SK-N-SH (cell line): Measurements from ENCODE around the gene WFDC11. TPM values are rescaled to one million over a fixed set of nuclear protein-coding genes. Genes with fewer than 3 reads are reported as not detected.

Experiments used
- CTCF ChIA-PET: fragments of 300-600, 350-600 bp; formaldehyde crosslinking; extraction: SDS; loops from one replicate; lab custom pipeline; 2021; lab: Yijun Ruan, JAX
- POLR2A ChIA-PET: fragments of 350-600 bp; sonication (Branson Sonifier 250); formaldehyde crosslinking; extraction: SDS; loops from one replicate; lab custom pipeline; 2020; ENCODE audit warnings: antibody characterized with exemption, inconsistent platforms; lab: Yijun Ruan, JAX
- DNase-seq: peaks from one replicate; pipeline ENCODE4 v3.0.0; 2012
- H2AFZ ChIP-seq: fragments of 200-600 bp; sonication (generic); 2 replicates; pipeline ENCODE4 v1.8.1; 2016; ENCODE audit warnings: antibody characterized with exemption, mild to moderate bottlenecking, low read depth
- H3F3A ChIP-seq: fragments of 200-600 bp; sonication (generic); replicated peaks from 2 replicates; pipeline ENCODE3; 2016; ENCODE audit warnings: antibody characterized with exemption, mild to moderate bottlenecking; ENCODE audit not compliant: insufficient read depth
- H3K27ac ChIP-seq, 2 experiments: fragments of 200-500 bp in 1 of 2; fragments of 200-600 bp in 1 of 2; sonication (Bioruptor generic) in 1 of 2; sonication (generic), shearing (Covaris generic) in 1 of 2; 2 replicates each; pipeline versions ENCODE4 v1.5.1 to v1.6.1; 2014 to 2016; ENCODE audit warnings: low read depth in 2 of 2, inconsistent platforms in 1 of 2, low read length in 1 of 2, mild to moderate bottlenecking in 1 of 2, mixed read lengths in 1 of 2
- H3K27me3 ChIP-seq: fragments of 200-600 bp; sonication (generic), shearing (Covaris generic); 2 replicates; pipeline ENCODE4 v1.6.1; 2016; ENCODE audit warnings: mixed run types; ENCODE audit not compliant: insufficient read depth
- H3K36me3 ChIP-seq, 2 experiments: fragments of 200-500 bp in 1 of 2; fragments of 200-600 bp in 1 of 2; sonication (Bioruptor generic) in 1 of 2; sonication (generic) in 1 of 2; replicated peaks in 1 of 2; 2 replicates each; pipeline versions ENCODE3 to v1.5.1; 2014 to 2016; ENCODE audit warnings: low read length in 1 of 2, mild to moderate bottlenecking in 1 of 2; ENCODE audit not compliant: insufficient read depth in 2 of 2, control insufficient read depth in 1 of 2
- H3K4me1 ChIP-seq, 2 experiments: fragments of 200-500 bp in 1 of 2; fragments of 200-600 bp in 1 of 2; sonication (Bioruptor generic) in 1 of 2; sonication (generic), shearing (Covaris generic) in 1 of 2; 2 replicates each; pipeline versions ENCODE4 v1.5.1 to v1.6.1; 2014 to 2016; ENCODE audit warnings: low read depth in 1 of 2, low read length in 1 of 2, mixed run types in 1 of 2; ENCODE audit not compliant: insufficient read depth in 2 of 2, control insufficient read depth in 1 of 2
- H3K4me2 ChIP-seq: fragments of 200-600 bp; sonication (generic), shearing (Covaris generic); 2 replicates; pipeline ENCODE4 v1.6.1; 2017; ENCODE audit warnings: mixed run types
- H3K4me3 ChIP-seq, 2 experiments: fragments of 200-500 bp in 1 of 2; fragments of 200-600 bp in 1 of 2; sonication (Bioruptor generic) in 1 of 2; sonication (generic), shearing (Covaris generic) in 1 of 2; 2 replicates each; pipeline versions ENCODE4 v1.5.1 to v1.8.1; 2014 to 2016; ENCODE audit warnings: low read depth in 2 of 2, inconsistent platforms in 1 of 2, low read length in 1 of 2, mild to moderate bottlenecking in 1 of 2, mixed read lengths in 1 of 2, moderate library complexity in 1 of 2
- H3K79me2 ChIP-seq: fragments of 200-600 bp; sonication (generic); 2 replicates; pipeline ENCODE4 v1.8.1; 2017; ENCODE audit warnings: mild to moderate bottlenecking; ENCODE audit not compliant: insufficient read depth
- H3K9ac ChIP-seq: fragments of 200-600 bp; sonication (generic); 2 replicates; pipeline ENCODE4 v1.6.1; 2017; ENCODE audit warnings: mixed run types
- H3K9me2 ChIP-seq: fragments of 200-600 bp; sonication (generic); 2 replicates; pipeline ENCODE4 v1.6.1; 2017; ENCODE audit warnings: mixed run types
- H3K9me3 ChIP-seq: fragments of 200-600 bp; sonication (generic); 2 replicates; pipeline ENCODE4 v1.6.1; 2017; ENCODE audit warnings: mixed run types, mild to moderate bottlenecking, moderate library complexity
- H4K20me1 ChIP-seq: fragments of 200-600 bp; sonication (generic); 2 replicates; pipeline ENCODE4 v1.6.1; 2017; ENCODE audit warnings: mild to moderate bottlenecking, mixed run types; ENCODE audit not compliant: insufficient read depth
- FOSL2 ChIP-seq: IDR thresholded peaks from 2 replicates; pipeline ENCODE4 v1.4.0; 2012; ENCODE audit warnings: low read depth, mild to moderate bottlenecking, moderate library complexity, borderline replicate concordance
- FOXJ3 ChIP-seq: sonication (generic); formaldehyde crosslinking; IDR thresholded peaks from 2 replicates; pipeline ENCODE4 v1.5.1; 2020; ENCODE audit warnings: mild to moderate bottlenecking, missing genetic modification reagents
- GABPA ChIP-seq: IDR thresholded peaks from 2 replicates; pipeline ENCODE4 v1.4.0; 2012; ENCODE audit warnings: low read depth, mild to moderate bottlenecking
- GATA2 ChIP-seq: sonication (generic); formaldehyde crosslinking; IDR thresholded peaks from 2 replicates; pipeline ENCODE4 v1.5.0; 2020; ENCODE audit warnings: mild to moderate bottlenecking, missing genetic modification reagents
- MAX ChIP-seq: IDR thresholded peaks from 2 replicates; pipeline ENCODE4 v1.4.0; 2012; ENCODE audit warnings: low read depth
- MEF2A ChIP-seq: IDR thresholded peaks from 2 replicates; pipeline ENCODE4 v1.4.0; 2012; ENCODE audit warnings: low read depth, borderline replicate concordance
- MXI1 ChIP-seq: IDR thresholded peaks from 2 replicates; pipeline ENCODE4 v1.6.1; 2012; ENCODE audit warnings: mild to moderate bottlenecking, low read depth, low read length, improper control_type of control experiment
- NRF1 ChIP-seq: IDR thresholded peaks from 2 replicates; pipeline ENCODE4 v1.6.1; 2012; ENCODE audit warnings: low read depth, mild to moderate bottlenecking, low read length
- RCOR1 ChIP-seq: fragments of 150-350 bp; IDR thresholded peaks from 2 replicates; pipeline ENCODE4 v1.6.1; 2017; ENCODE audit warnings: antibody characterized with exemption, low read length
- SMC3 ChIP-seq: IDR thresholded peaks from 2 replicates; pipeline ENCODE4 v1.6.1; 2012; ENCODE audit warnings: low read depth, low read length, improper control_type of control experiment
- TAF1 ChIP-seq: IDR thresholded peaks from 2 replicates; pipeline ENCODE4 v1.6.1; 2012; ENCODE audit warnings: low read depth, mild to moderate bottlenecking, low read length, moderate library complexity, borderline replicate concordance
- TCF12 ChIP-seq: IDR thresholded peaks from 2 replicates; pipeline ENCODE4 v1.4.0; 2012
- USF1 ChIP-seq: IDR thresholded peaks from 2 replicates; pipeline ENCODE4 v1.4.0; 2012; ENCODE audit warnings: low read depth, borderline replicate concordance
- USF2 ChIP-seq: fragments of 150-350 bp; IDR thresholded peaks from 2 replicates; pipeline ENCODE4 v1.6.1; 2017; ENCODE audit warnings: antibody characterized with exemption, low read length, low read depth, borderline replicate concordance
- WGBS: methylation state at CpG from one replicate; pipeline ENCODE4 v1.1.6; 2017; ENCODE audit warnings: low lambda C conversion rate; 5-methylcytosine and 5-hydroxymethylcytosine counted together
- polyA plus RNA-seq, 3 experiments: library from polyadenylated mRNA; depleted of rRNA; stranded (reverse); fragments of >200 nt; gene quantifications; 2 replicates each; pipeline ENCODE4 v1.2.3, GENCODE V29; 2012
- TF ChIP-seq, protein P1 (sequence below): IDR thresholded peaks from 2 replicates; pipeline ENCODE4 v1.4.0; 2012; ENCODE audit warnings: low read depth, borderline replicate concordance
- TF ChIP-seq, protein P2 (sequence below): fragments of 150-350 bp; IDR thresholded peaks from 2 replicates; pipeline ENCODE4 v1.6.1; 2016; ENCODE audit warnings: mild to moderate bottlenecking, low read depth, low read length
- TF ChIP-seq, protein P3 (sequence below): fragments of 200-600 bp; sonication (generic); IDR thresholded peaks from 2 replicates; pipeline ENCODE4 v1.6.1; 2017; ENCODE audit warnings: antibody characterized with exemption, mild to moderate bottlenecking, moderate library complexity

The WFDC11 gene
- polyA plus RNA-seq, 1 of the 3 experiments (the other 2 are of a cell fraction) = not detected

GRCh38 chr20:45701104-45701503 is 31.1 kb upstream of the WFDC11 start:
- Histone ChIP-seq H3K9ac (no peak overlapping the region), H3K9me3 (no peaks in the 10 kb centered on the region), H4K20me1 (no peaks in the 10 kb centered on the region), H3F3A (no peaks in the 10 kb centered on the region), H3K36me3 (no peaks in the 10 kb centered on the region), H3K4me2 (no peak overlapping the region), H3K4me3 (no peak overlapping the region), H3K27ac (no peak overlapping the region), H3K27me3 (peaks cover 5% of the 10 kb centered on the region; the same call in 1 of the 2 replicates), H2AFZ (no peak overlapping the region), H3K4me1 (no peaks in the 10 kb centered on the region), H3K79me2 (no peaks in the 10 kb centered on the region), H3K9me2 (no peaks in the 10 kb centered on the region)
- TF ChIP-seq TAF1 (no peak), USF1 (no peak), NRF1 (no peak), FOSL2 (no peak), GABPA (no peak), USF2 (no peak), RCOR1 (no peak), GATA2 (no peak), TCF12 (no peak), MAX (no peak), MEF2A (no peak), SMC3 (no peak), MXI1 (no peak), FOXJ3 (CRISPR knock-in tag) (no peak)
- TF ChIP-seq, protein P1, sequence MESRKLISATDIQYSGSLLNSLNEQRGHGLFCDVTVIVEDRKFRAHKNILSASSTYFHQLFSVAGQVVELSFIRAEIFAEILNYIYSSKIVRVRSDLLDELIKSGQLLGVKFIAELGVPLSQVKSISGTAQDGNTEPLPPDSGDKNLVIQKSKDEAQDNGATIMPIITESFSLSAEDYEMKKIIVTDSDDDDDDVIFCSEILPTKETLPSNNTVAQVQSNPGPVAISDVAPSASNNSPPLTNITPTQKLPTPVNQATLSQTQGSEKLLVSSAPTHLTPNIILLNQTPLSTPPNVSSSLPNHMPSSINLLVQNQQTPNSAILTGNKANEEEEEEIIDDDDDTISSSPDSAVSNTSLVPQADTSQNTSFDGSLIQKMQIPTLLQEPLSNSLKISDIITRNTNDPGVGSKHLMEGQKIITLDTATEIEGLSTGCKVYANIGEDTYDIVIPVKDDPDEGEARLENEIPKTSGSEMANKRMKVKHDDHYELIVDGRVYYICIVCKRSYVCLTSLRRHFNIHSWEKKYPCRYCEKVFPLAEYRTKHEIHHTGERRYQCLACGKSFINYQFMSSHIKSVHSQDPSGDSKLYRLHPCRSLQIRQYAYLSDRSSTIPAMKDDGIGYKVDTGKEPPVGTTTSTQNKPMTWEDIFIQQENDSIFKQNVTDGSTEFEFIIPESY = no peak
- TF ChIP-seq, protein P2, sequence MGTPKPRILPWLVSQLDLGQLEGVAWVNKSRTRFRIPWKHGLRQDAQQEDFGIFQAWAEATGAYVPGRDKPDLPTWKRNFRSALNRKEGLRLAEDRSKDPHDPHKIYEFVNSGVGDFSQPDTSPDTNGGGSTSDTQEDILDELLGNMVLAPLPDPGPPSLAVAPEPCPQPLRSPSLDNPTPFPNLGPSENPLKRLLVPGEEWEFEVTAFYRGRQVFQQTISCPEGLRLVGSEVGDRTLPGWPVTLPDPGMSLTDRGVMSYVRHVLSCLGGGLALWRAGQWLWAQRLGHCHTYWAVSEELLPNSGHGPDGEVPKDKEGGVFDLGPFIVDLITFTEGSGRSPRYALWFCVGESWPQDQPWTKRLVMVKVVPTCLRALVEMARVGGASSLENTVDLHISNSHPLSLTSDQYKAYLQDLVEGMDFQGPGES = no peak
- TF ChIP-seq, protein P3, sequence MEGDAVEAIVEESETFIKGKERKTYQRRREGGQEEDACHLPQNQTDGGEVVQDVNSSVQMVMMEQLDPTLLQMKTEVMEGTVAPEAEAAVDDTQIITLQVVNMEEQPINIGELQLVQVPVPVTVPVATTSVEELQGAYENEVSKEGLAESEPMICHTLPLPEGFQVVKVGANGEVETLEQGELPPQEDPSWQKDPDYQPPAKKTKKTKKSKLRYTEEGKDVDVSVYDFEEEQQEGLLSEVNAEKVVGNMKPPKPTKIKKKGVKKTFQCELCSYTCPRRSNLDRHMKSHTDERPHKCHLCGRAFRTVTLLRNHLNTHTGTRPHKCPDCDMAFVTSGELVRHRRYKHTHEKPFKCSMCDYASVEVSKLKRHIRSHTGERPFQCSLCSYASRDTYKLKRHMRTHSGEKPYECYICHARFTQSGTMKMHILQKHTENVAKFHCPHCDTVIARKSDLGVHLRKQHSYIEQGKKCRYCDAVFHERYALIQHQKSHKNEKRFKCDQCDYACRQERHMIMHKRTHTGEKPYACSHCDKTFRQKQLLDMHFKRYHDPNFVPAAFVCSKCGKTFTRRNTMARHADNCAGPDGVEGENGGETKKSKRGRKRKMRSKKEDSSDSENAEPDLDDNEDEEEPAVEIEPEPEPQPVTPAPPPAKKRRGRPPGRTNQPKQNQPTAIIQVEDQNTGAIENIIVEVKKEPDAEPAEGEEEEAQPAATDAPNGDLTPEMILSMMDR = no peak
- DNase-seq = no peak
- ChIA-PET CTCF (no interaction called here), POLR2A (no interaction called here)
- WGBS = 13% methylated on average over 4 of the region's 4 CpGs
